ENCODE results near the gene EFNA5.

Gene EFNA5

GRCh38 chr5:107533910-107534876, 136.5 kb downstream of the EFNA5 start:
- no peak for TF ChIP-seq ZC3H10 (CRISPR knock-in tag; IDR thresholded peaks at IDR 0.05)
- TF ChIP-seq ARNTL (CRISPR knock-in tag; IDR thresholded peaks at IDR 0.05; ENCODE audit: borderline replicate concordance, low read depth), result no peak
- no peak for TF ChIP-seq TOX (CRISPR knock-in tag; IDR thresholded peaks at IDR 0.05; ENCODE audit: borderline replicate concordance)
- TF ChIP-seq, protein P1, sequence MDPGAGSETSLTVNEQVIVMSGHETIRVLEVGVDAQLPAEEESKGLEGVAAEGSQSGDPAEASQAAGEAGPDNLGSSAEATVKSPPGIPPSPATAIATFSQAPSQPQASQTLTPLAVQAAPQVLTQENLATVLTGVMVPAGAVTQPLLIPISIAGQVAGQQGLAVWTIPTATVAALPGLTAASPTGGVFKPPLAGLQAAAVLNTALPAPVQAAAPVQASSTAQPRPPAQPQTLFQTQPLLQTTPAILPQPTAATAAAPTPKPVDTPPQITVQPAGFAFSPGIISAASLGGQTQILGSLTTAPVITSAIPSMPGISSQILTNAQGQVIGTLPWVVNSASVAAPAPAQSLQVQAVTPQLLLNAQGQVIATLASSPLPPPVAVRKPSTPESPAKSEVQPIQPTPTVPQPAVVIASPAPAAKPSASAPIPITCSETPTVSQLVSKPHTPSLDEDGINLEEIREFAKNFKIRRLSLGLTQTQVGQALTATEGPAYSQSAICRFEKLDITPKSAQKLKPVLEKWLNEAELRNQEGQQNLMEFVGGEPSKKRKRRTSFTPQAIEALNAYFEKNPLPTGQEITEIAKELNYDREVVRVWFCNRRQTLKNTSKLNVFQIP (CRISPR knock-in tag; IDR thresholded peaks at IDR 0.05; ENCODE audit: borderline replicate concordance, low read depth), result no peak
- no peak for TF ChIP-seq ESRRG (CRISPR knock-in tag; IDR thresholded peaks at IDR 0.05)
- no peak for TF ChIP-seq OSR1 (CRISPR knock-in tag; IDR thresholded peaks at IDR 0.05)
- TF ChIP-seq ISL1 (CRISPR knock-in tag; IDR thresholded peaks at IDR 0.05), result no peak
- TF ChIP-seq, protein P2, sequence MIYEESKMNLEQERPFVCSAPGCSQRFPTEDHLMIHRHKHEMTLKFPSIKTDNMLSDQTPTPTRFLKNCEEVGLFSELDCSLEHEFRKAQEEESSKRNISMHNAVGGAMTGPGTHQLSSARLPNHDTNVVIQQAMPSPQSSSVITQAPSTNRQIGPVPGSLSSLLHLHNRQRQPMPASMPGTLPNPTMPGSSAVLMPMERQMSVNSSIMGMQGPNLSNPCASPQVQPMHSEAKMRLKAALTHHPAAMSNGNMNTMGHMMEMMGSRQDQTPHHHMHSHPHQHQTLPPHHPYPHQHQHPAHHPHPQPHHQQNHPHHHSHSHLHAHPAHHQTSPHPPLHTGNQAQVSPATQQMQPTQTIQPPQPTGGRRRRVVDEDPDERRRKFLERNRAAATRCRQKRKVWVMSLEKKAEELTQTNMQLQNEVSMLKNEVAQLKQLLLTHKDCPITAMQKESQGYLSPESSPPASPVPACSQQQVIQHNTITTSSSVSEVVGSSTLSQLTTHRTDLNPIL (CRISPR knock-in tag; IDR thresholded peaks at IDR 0.05; ENCODE audit: low read depth), result no peak
- TF ChIP-seq, protein P3, sequence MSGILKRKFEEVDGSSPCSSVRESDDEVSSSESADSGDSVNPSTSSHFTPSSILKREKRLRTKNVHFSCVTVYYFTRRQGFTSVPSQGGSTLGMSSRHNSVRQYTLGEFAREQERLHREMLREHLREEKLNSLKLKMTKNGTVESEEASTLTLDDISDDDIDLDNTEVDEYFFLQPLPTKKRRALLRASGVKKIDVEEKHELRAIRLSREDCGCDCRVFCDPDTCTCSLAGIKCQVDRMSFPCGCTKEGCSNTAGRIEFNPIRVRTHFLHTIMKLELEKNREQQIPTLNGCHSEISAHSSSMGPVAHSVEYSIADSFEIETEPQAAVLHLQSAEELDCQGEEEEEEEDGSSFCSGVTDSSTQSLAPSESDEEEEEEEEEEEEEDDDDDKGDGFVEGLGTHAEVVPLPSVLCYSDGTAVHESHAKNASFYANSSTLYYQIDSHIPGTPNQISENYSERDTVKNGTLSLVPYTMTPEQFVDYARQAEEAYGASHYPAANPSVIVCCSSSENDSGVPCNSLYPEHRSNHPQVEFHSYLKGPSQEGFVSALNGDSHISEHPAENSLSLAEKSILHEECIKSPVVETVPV (CRISPR knock-in tag; IDR thresholded peaks at IDR 0.05), result no peak
- TF ChIP-seq BACH2 (CRISPR knock-in tag; IDR thresholded peaks at IDR 0.05; ENCODE audit: borderline replicate concordance), result no peak
- TF ChIP-seq, protein P4, sequence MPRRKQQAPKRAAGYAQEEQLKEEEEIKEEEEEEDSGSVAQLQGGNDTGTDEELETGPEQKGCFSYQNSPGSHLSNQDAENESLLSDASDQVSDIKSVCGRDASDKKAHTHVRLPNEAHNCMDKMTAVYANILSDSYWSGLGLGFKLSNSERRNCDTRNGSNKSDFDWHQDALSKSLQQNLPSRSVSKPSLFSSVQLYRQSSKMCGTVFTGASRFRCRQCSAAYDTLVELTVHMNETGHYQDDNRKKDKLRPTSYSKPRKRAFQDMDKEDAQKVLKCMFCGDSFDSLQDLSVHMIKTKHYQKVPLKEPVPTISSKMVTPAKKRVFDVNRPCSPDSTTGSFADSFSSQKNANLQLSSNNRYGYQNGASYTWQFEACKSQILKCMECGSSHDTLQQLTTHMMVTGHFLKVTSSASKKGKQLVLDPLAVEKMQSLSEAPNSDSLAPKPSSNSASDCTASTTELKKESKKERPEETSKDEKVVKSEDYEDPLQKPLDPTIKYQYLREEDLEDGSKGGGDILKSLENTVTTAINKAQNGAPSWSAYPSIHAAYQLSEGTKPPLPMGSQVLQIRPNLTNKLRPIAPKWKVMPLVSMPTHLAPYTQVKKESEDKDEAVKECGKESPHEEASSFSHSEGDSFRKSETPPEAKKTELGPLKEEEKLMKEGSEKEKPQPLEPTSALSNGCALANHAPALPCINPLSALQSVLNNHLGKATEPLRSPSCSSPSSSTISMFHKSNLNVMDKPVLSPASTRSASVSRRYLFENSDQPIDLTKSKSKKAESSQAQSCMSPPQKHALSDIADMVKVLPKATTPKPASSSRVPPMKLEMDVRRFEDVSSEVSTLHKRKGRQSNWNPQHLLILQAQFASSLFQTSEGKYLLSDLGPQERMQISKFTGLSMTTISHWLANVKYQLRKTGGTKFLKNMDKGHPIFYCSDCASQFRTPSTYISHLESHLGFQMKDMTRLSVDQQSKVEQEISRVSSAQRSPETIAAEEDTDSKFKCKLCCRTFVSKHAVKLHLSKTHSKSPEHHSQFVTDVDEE (CRISPR knock-in tag; IDR thresholded peaks at IDR 0.05), result no peak
- no peak for TF ChIP-seq TCF4 (CRISPR knock-in tag; IDR thresholded peaks at IDR 0.05; ENCODE audit: borderline replicate concordance)
- TF ChIP-seq ZNF70 (CRISPR knock-in tag; IDR thresholded peaks at IDR 0.05), result no peak
- no peak for TF ChIP-seq CSDC2 (CRISPR knock-in tag; IDR thresholded peaks at IDR 0.05)
- ATAC-seq, result no peak

GRCh38 chr5:107532916-107533315, 137.8 kb downstream of the EFNA5 start:
- no peak for ATAC-seq

More at GRCh38 chr5:107532916-107533315, 137.8 kb downstream of the EFNA5 start:
- TF ChIP-seq ARNTL (CRISPR knock-in tag; IDR thresholded peaks at IDR 0.05; ENCODE audit: borderline replicate concordance, low read depth) (no peak), TCF4 (CRISPR knock-in tag; IDR thresholded peaks at IDR 0.05; ENCODE audit: borderline replicate concordance) (no peak), TOX (CRISPR knock-in tag; IDR thresholded peaks at IDR 0.05; ENCODE audit: borderline replicate concordance) (no peak), ZFP30 (CRISPR knock-in tag; IDR thresholded peaks at IDR 0.05) (no peak), ZFP3 (CRISPR knock-in tag; IDR thresholded peaks at IDR 0.05) (no peak), ZNF8 (CRISPR knock-in tag; IDR thresholded peaks at IDR 0.05) (no peak), RARB (CRISPR knock-in tag; IDR thresholded peaks at IDR 0.05) (no peak), ESRRG (CRISPR knock-in tag; IDR thresholded peaks at IDR 0.05) (no peak), OSR1 (CRISPR knock-in tag; IDR thresholded peaks at IDR 0.05) (no peak), BACH2 (CRISPR knock-in tag; IDR thresholded peaks at IDR 0.05; ENCODE audit: borderline replicate concordance) (no peak), PATZ1 (CRISPR knock-in tag; IDR thresholded peaks at IDR 0.05; ENCODE audit: borderline replicate concordance) (no peak), SNAI2 (CRISPR knock-in tag; IDR thresholded peaks at IDR 0.05) (no peak), GLIS3 (CRISPR knock-in tag; IDR thresholded peaks at IDR 0.05) (no peak), ZNF70 (CRISPR knock-in tag; IDR thresholded peaks at IDR 0.05) (no peak)
- TF ChIP-seq, protein P2 (CRISPR knock-in tag; IDR thresholded peaks at IDR 0.05; ENCODE audit: low read depth), result no peak
- TF ChIP-seq, protein P1 (CRISPR knock-in tag; IDR thresholded peaks at IDR 0.05; ENCODE audit: borderline replicate concordance, low read depth), result no peak
- TF ChIP-seq, protein P4 (CRISPR knock-in tag; IDR thresholded peaks at IDR 0.05), result no peak
